Endothelial cell of umbilical vein (primary cell): ENCODE measurements around the gene PIKFYVE. TPM values are rescaled to one million over a fixed set of nuclear protein-coding genes. Genes with fewer than 3 reads are reported as not detected.

Source experiments
- BruUV-seq: library from RNA; stranded (reverse); fragments of 400-500 nt; replicated peaks from 2 replicates; lab custom pipeline; 2021; lab: Mats Ljungman, UMichigan
- CTCF ChIA-PET: fragments of 300-600, 350-600 bp; sonication (Branson Sonifier 250); formaldehyde crosslinking; loops from one replicate; lab custom pipeline; 2021; ENCODE audit warnings: antibody characterized with exemption, inconsistent platforms; lab: Charles Lee
- POLR2A ChIA-PET: fragments of 300-600, 350-600 bp; sonication (Branson Sonifier 250); formaldehyde crosslinking; loops from one replicate; lab custom pipeline; 2021; ENCODE audit warnings: antibody characterized with exemption, inconsistent platforms; lab: Charles Lee
- DNase-seq: peaks from one replicate; pipeline ENCODE4 v3.0.0-alpha.2; 2011; ENCODE audit warnings: low read depth, low spot score
- FAIRE-seq: peaks from 2 replicates; lab custom pipeline; 2011; peaks lifted over from hg19 to GRCh38; lab: Jason Lieb, UNC
- H2AFZ ChIP-seq: 2 replicates; pipeline ENCODE4 v1.6.0; 2012; ENCODE audit warnings: low read depth, low read length, control low read depth, inconsistent platforms
- H3K27ac ChIP-seq: 2 replicates; pipeline ENCODE4 v1.5.1; 2011; ENCODE audit warnings: low read depth, mild to moderate bottlenecking, control low read depth, low read length, moderate library complexity; ENCODE audit not compliant: insufficient read depth
- H3K27me3 ChIP-seq, 2 experiments: 2 replicates each; pipeline versions ENCODE4 v1.6.0 to v1.6.1; 2011; ENCODE audit warnings: low read length in 2 of 2, mixed read lengths in 1 of 2; ENCODE audit not compliant: control insufficient read depth in 2 of 2, insufficient read depth in 2 of 2
- H3K36me3 ChIP-seq, 2 experiments: 2 replicates in 1 of 2; 3 replicates in 1 of 2; pipeline ENCODE4 v1.5.1; 2011; ENCODE audit warnings: low read length in 2 of 2, mild to moderate bottlenecking in 1 of 2, moderate library complexity in 1 of 2; ENCODE audit not compliant: control insufficient read depth in 2 of 2, insufficient read depth in 2 of 2; ENCODE audit errors: extremely low read depth in 1 of 2
- H3K4me1 ChIP-seq: 3 replicates; pipeline ENCODE4 v1.5.1; 2011; ENCODE audit warnings: mild to moderate bottlenecking, low read length; ENCODE audit not compliant: control insufficient read depth, insufficient read depth; ENCODE audit errors: extremely low read depth
- H3K4me2 ChIP-seq: 2 replicates; pipeline ENCODE4 v1.6.1; 2011; ENCODE audit warnings: low read length, control low read depth, mixed read lengths; ENCODE audit not compliant: insufficient read depth
- H3K4me3 ChIP-seq, 3 experiments: fragments of 200-600 bp in 1 of 3; sonication (generic), shearing (Covaris generic) in 1 of 3; replicated peaks in 1 of 3; 2 replicates each; pipeline ENCODE4 v1.5.1; 2011 to 2016; ENCODE audit warnings: control low read depth in 3 of 3, low read length in 3 of 3, mild to moderate bottlenecking in 2 of 3, inconsistent platforms in 1 of 3, low read depth in 1 of 3, moderate library complexity in 1 of 3; ENCODE audit not compliant: insufficient read depth in 1 of 3
- H3K79me2 ChIP-seq: 2 replicates; pipeline ENCODE4 v1.6.0; 2012; ENCODE audit warnings: low read length, inconsistent platforms; ENCODE audit not compliant: control insufficient read depth, insufficient read depth
- H3K9ac ChIP-seq: replicated peaks from 2 replicates; pipeline ENCODE3; 2011; ENCODE audit warnings: low read length, control low read depth; ENCODE audit not compliant: insufficient read depth; ENCODE audit errors: extremely low read depth
- H3K9me1 ChIP-seq: replicated peaks from 3 replicates; pipeline ENCODE4 v1.6.0; 2011; ENCODE audit warnings: mild to moderate bottlenecking, low read length; ENCODE audit not compliant: control insufficient read depth, insufficient read depth; ENCODE audit errors: extremely low read depth
- H3K9me3 ChIP-seq: replicated peaks from 2 replicates; pipeline ENCODE4 v1.5.1; 2012; ENCODE audit warnings: low read length, inconsistent platforms; ENCODE audit not compliant: control insufficient read depth, insufficient read depth
- H4K20me1 ChIP-seq: replicated peaks from 2 replicates; pipeline ENCODE3; 2011; ENCODE audit warnings: mild to moderate bottlenecking, low read length; ENCODE audit not compliant: control insufficient read depth, insufficient read depth; ENCODE audit errors: extremely low read depth
- CTCF ChIP-seq, 2 donors: IDR thresholded peaks; 1 replicate in 1 of 2; 2 replicates in 1 of 2; pipeline ENCODE4 v1.5.1; 2011; ENCODE audit warnings: low read length in 2 of 2, mild to moderate bottlenecking in 2 of 2, moderate library complexity in 2 of 2, control low read depth in 1 of 2, inconsistent platforms in 1 of 2, low read depth in 1 of 2; ENCODE audit not compliant: insufficient read depth in 1 of 2; ENCODE audit errors: extremely low read depth in 1 of 2
- EZH2 ChIP-seq: IDR thresholded peaks from 2 replicates; pipeline ENCODE4 v1.6.1; 2012; ENCODE audit warnings: borderline replicate concordance, low read depth, mild to moderate bottlenecking, moderate library complexity, low read length, inconsistent platforms; ENCODE audit not compliant: severe bottlenecking
- FOS ChIP-seq: IDR thresholded peaks from 2 replicates; pipeline ENCODE4 v1.6.1; 2011; ENCODE audit warnings: mild to moderate bottlenecking, low read length, moderate library complexity, borderline replicate concordance; ENCODE audit not compliant: insufficient read depth
- GATA2 ChIP-seq: IDR thresholded peaks from 2 replicates; pipeline ENCODE4 v1.7.0; 2011; ENCODE audit warnings: low read depth, mild to moderate bottlenecking, moderate library complexity, mixed read lengths, low read length; ENCODE audit not compliant: insufficient read length, insufficient read depth
- JUN ChIP-seq: IDR thresholded peaks from 2 replicates; pipeline ENCODE4 v1.6.1; 2011; ENCODE audit warnings: borderline replicate concordance, low read depth; ENCODE audit not compliant: insufficient read length, insufficient read depth
- MAX ChIP-seq: IDR thresholded peaks from 2 replicates; pipeline ENCODE4 v1.6.1; 2011; ENCODE audit not compliant: insufficient read depth, insufficient read length
- MYC ChIP-seq: IDR thresholded peaks from one replicate; pipeline ENCODE4 v1.6.1; 2011; ENCODE audit warnings: mild to moderate bottlenecking, low read depth, low read length
- POLR2A ChIP-seq: IDR thresholded peaks from 2 replicates; pipeline ENCODE4 v1.6.1; 2012; ENCODE audit warnings: low read depth, mild to moderate bottlenecking, control low read depth, low read length
- POLR2AphosphoS5 ChIP-seq: IDR thresholded peaks from 2 replicates; pipeline ENCODE4 v1.6.1; 2012; ENCODE audit warnings: low read depth, mild to moderate bottlenecking, control low read depth, low read length, moderate library complexity; ENCODE audit not compliant: insufficient read depth
- dilution Hi-C: fragments of 300-500 bp; cut with MboI; formaldehyde crosslinking; loops from one replicate; pipeline ENCODE4 v1.15.0; 2019; ENCODE audit warnings: low sequenced_read_pairs; ENCODE audit not compliant: extremely low pct_ligation_motif_present
- intact Hi-C: fragments of 100-400 bp; cut with micrococcal nuclease; formaldehyde crosslinking; loops from one replicate; pipeline ENCODE4 v1.10.0; 2022
- polyA plus RNA-seq, 4 experiments: library from polyadenylated mRNA; depleted of rRNA in 3 of 4; stranded (reverse) in 3 of 4; unstranded in 1 of 4; fragments of >200 nt; gene quantifications; 2 replicates each; pipeline versions ENCODE4 v1.2.1 to v1.2.3, GENCODE V29; 2011 to 2012; ENCODE audit warnings: missing spikeins in 1 of 4
- total RNA-seq: library from RNA; stranded (reverse); gene quantifications from 2 replicates; pipeline ENCODE4 v1.2.3, GENCODE V29; 2021

Gene PIKFYVE
- total and polyA plus RNA-seq, 2 donors (not counting 3 experiments of a cell fraction or from before 2014, with no cell fraction given), result 9.0 to 28.2 TPM

- no peaks in the 10 kb centered on the region for H3K4me1 ChIP-seq
- H3K79me2 ChIP-seq, result no peaks in the 10 kb centered on the region
- ChIA-PET POLR2A (no interaction called here), CTCF (no interaction called here)
- H3K4me2 ChIP-seq, result no peak overlapping the region
- H3K27ac ChIP-seq, result no peak overlapping the region
- no peak overlapping the region for H3K9ac ChIP-seq
- no peaks in the 10 kb centered on the region for H3K9me1 ChIP-seq
- no peak for DNase-seq
- no peak overlapping the region for H2AFZ ChIP-seq
- dilution Hi-C loops, result no loop called here
- intact Hi-C loops, result no loop called here
- H3K4me3 ChIP-seq, result no peak overlapping the region
- H3K27me3 ChIP-seq, result no peaks in the 10 kb centered on the region
- peaks cover 7 to 12% of the 10 kb centered on the region in 2 experiments for H3K36me3 ChIP-seq
- TF ChIP-seq MAX (no peak), EZH2 (no peak), CTCF (IDR thresholded peaks at IDR 0.05; ENCODE audit: extremely low read depth in 1 of 2, insufficient read depth in 1 of 2, low read depth in 1 of 2, low read length in 2 of 2) (no peak), POLR2A (no peak), MYC (no peak), JUN (no peak), FOS (no peak), POLR2AphosphoS5 (no peak), GATA2 (no peak)
- FAIRE-seq, result no peak
- H3K9me3 ChIP-seq, result no peaks in the 10 kb centered on the region
- BruUV-seq, result no TSS peak
- H4K20me1 ChIP-seq, result no peaks in the 10 kb centered on the region
Measured at GRCh38 chr2:208297961-208298360, 31.9 kb downstream of the PIKFYVE start.
